Embryonic facial prominence (tissue), 1 donor: ENCODE data around the gene UAP1L1.
A peak's percentile ranks its signal among the peaks of the same experiment; 100 is the strongest.
"Not testable (repeated sequence)": the region's sequence is repeated elsewhere in the genome, so short reads cannot be mapped to it uniquely, and the experiment has no call there.

Experiments
- DNase-seq: peaks from one replicate; pipeline ENCODE4 v3.0.0-alpha.2; 2016; ENCODE audit errors: extremely low spot score

UAP1L1 gene

GRCh38 chr9:137077010-137077747, at the start of gene UAP1L1:
TSS of gene UAP1L1 (plus strand) at chr9:137077517. CDS start at chr9:137077533, 16 bp downstream.
- no peak for DNase-seq

GRCh38 chr9:137028263-137029057, 48.9 kb upstream of the UAP1L1 start:
- DNase-seq, result no peak

GRCh38 chr9:137029058-137029936, 48.0 kb upstream of the UAP1L1 start:
- no peak for DNase-seq

- DNase-seq, result no peak
Measured at GRCh38 chr9:137030006-137030405, 47.3 kb upstream of the UAP1L1 start.

GRCh38 chr9:137030538-137031527, 46.5 kb upstream of the UAP1L1 start:
- no peak for DNase-seq

GRCh38 chr9:137031904-137032640, 45.2 kb upstream of the UAP1L1 start, which contains the start of gene FUT7:
TSS of gene FUT7 (minus strand) at chr9:137032088. CDS start at chr9:137031991, 97 bp downstream.
- no peak for DNase-seq

- DNase-seq, result no peak
Measured at GRCh38 chr9:137032858-137033257, 44.5 kb upstream of the UAP1L1 start.

- DNase-seq, result not testable (repeated sequence)
Measured at GRCh38 chr9:137033481-137033880, 43.8 kb upstream of the UAP1L1 start.

GRCh38 chr9:137034039-137034708, 43.1 kb upstream of the UAP1L1 start:
- DNase-seq, result no peak

GRCh38 chr9:137034709-137035506, 42.4 kb upstream of the UAP1L1 start:
- peak; percentile 77 for DNase-seq

GRCh38 chr9:137035507-137035834, 41.8 kb upstream of the UAP1L1 start:
- DNase-seq, result no peak

GRCh38 chr9:137035937-137036336, 41.4 kb upstream of the UAP1L1 start:
- DNase-seq, result no peak

GRCh38 chr9:137037035-137037434, 40.3 kb upstream of the UAP1L1 start:
- no peak for DNase-seq

GRCh38 chr9:137037483-137037882, 39.8 kb upstream of the UAP1L1 start:
- DNase-seq, result no peak

GRCh38 chr9:137038916-137039315, 38.4 kb upstream of the UAP1L1 start:
- DNase-seq, result no peak

- DNase-seq, result no peak
Measured at GRCh38 chr9:137039611-137040366, 37.5 kb upstream of the UAP1L1 start.

- DNase-seq, result no peak
Measured at GRCh38 chr9:137040568-137040967, 36.7 kb upstream of the UAP1L1 start.

GRCh38 chr9:137041124-137041523, 36.2 kb upstream of the UAP1L1 start:
- no peak for DNase-seq
